Vagina (tissue), 2 donors: ENCODE data around the gene GDPD4.

Experiments used
- POLR2A ChIP-seq, 2 donors: fragments of 450-650 bp; IDR thresholded peaks; one replicate each; pipeline ENCODE4 v1.6.1; 2017; ENCODE audit warnings: antibody characterized with exemption in 2 of 2, mild to moderate bottlenecking in 2 of 2, moderate library complexity in 2 of 2
- POLR2AphosphoS5 ChIP-seq, 2 donors: sonication (generic); formaldehyde crosslinking; IDR thresholded peaks; one replicate each; pipeline ENCODE4 v1.9.0; 2017; ENCODE audit warnings: antibody characterized with exemption in 2 of 2, mild to moderate bottlenecking in 2 of 2, low read depth in 1 of 2; ENCODE audit not compliant: insufficient read depth in 1 of 2
- TF ChIP-seq, protein P1 (sequence below), 3 experiments: fragments of 450-650 bp in 2 of 3; fragments of 200-600 bp in 1 of 3; sonication (generic) in 1 of 3; IDR thresholded peaks; one replicate each; pipeline ENCODE4 v1.5.1; 2017 to 2019; ENCODE audit warnings: antibody characterized with exemption in 3 of 3, mild to moderate bottlenecking in 2 of 3, moderate library complexity in 2 of 3

DNA sequence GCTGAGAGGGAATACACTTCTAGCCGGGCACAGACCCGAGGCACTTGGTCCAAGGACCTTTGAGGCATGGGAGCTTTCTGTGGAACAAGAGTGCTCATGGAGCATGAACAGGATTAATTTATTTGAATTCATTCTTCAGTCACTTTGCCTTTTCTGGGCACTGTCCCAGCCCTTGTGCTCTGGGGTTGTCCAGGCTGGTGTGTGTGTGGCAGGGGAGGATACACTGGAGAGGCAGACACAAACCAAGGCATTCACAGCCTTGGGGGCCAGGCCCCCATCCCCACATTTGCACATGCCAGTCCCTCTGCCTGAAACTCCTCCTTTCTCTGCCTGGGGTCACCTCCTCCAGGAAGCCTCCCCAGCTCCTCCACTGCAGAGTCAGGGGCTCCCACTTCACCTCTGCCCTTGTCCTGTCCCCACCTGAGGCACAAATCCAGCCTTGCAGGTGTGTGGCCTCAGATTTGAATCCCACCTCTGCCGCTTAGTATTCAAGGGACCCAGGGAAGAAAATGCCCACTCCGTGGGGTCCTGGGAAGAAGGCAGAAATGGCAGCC, 118.0 kb downstream of the GDPD4 start:
- TF ChIP-seq, protein P1, sequence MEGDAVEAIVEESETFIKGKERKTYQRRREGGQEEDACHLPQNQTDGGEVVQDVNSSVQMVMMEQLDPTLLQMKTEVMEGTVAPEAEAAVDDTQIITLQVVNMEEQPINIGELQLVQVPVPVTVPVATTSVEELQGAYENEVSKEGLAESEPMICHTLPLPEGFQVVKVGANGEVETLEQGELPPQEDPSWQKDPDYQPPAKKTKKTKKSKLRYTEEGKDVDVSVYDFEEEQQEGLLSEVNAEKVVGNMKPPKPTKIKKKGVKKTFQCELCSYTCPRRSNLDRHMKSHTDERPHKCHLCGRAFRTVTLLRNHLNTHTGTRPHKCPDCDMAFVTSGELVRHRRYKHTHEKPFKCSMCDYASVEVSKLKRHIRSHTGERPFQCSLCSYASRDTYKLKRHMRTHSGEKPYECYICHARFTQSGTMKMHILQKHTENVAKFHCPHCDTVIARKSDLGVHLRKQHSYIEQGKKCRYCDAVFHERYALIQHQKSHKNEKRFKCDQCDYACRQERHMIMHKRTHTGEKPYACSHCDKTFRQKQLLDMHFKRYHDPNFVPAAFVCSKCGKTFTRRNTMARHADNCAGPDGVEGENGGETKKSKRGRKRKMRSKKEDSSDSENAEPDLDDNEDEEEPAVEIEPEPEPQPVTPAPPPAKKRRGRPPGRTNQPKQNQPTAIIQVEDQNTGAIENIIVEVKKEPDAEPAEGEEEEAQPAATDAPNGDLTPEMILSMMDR (IDR thresholded peaks at IDR 0.05): no peak
- no peak for TF ChIP-seq POLR2A (IDR thresholded peaks at IDR 0.05)
- TF ChIP-seq POLR2AphosphoS5 (IDR thresholded peaks at IDR 0.05; ENCODE audit: insufficient read depth in 1 of 2, low read depth in 1 of 2): no peak
